ENCODE data around the gene SURF1. TPM values are rescaled to one million over a fixed set of nuclear protein-coding genes. Genes with fewer than 3 reads are reported as not detected.

SURF1 gene
- total and polyA plus RNA-seq, 9 of the 15 experiments (the other 6 are each of a cell fraction or from before 2014, with no cell fraction given) = 16.1 to 31.3 (median 20.9) TPM

DNA sequence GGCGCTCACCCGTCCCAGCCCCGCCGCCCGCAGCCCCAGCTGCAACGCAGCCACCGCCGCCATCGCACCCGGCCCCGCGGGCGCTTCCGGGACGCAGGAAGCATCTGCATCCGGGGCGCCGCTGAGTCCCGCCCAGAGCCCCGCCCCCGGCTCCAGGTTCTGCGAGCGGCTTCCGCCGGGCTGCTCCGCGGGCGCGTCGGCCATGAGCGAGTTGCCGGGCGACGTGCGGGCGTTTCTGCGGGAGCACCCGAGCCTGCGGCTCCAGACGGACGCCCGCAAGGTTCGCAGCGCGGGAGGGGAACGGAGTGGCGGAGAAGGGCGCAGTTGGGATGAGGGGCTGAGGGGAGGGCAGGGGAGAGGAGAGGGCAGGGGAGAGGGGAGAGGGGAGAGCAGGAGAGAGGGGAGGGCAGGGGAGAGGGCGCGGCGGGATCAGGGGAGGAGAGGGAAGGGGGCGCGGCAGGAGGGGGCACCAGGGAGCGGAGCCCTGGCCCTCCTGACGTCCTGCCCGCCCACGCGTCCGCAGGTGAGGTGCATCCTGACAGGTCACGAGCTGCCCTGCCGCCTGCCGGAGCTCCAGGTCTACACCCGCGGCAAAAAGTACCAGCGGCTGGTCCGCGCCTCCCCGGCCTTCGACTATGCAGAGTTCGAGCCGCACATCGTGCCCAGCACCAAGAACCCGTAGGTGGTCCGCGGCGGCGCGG, at the start of gene SURF1, which contains the start of gene SURF2 (continued):
- TF ChIP-seq, protein P1, sequence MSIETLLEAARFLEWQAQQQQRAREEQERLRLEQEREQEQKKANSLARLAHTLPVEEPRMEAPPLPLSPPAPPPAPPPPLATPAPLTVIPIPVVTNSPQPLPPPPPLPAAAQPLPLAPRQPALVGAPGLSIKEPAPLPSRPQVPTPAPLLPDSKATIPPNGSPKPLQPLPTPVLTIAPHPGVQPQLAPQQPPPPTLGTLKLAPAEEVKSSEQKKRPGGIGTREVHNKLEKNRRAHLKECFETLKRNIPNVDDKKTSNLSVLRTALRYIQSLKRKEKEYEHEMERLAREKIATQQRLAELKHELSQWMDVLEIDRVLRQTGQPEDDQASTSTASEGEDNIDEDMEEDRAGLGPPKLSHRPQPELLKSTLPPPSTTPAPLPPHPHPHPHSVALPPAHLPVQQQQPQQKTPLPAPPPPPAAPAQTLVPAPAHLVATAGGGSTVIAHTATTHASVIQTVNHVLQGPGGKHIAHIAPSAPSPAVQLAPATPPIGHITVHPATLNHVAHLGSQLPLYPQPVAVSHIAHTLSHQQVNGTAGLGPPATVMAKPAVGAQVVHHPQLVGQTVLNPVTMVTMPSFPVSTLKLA (conservative IDR thresholded peaks at IDR 0.05) = peak; percentile 70 to 84
- TF ChIP-seq JUND (IDR thresholded peaks at IDR 0.05; ENCODE audit: borderline replicate concordance, low read depth, low read length) = peak; percentile 33; the same call in 1 of the 2 replicates
- TF ChIP-seq JUND (tag; IDR thresholded peaks at IDR 0.05; ENCODE audit: borderline replicate concordance, low read depth, low read length) = no peak
- TF ChIP-seq, protein P2, sequence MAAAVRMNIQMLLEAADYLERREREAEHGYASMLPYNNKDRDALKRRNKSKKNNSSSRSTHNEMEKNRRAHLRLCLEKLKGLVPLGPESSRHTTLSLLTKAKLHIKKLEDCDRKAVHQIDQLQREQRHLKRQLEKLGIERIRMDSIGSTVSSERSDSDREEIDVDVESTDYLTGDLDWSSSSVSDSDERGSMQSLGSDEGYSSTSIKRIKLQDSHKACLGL (CRISPR knock-in tag; IDR thresholded peaks at IDR 0.05; ENCODE audit: borderline replicate concordance, poor library complexity, severe bottlenecking) = no peak
- no peak for TF ChIP-seq SAFB (IDR thresholded peaks at IDR 0.05; ENCODE audit: borderline replicate concordance, low read depth, low read length)
- TF ChIP-seq, protein P3, sequence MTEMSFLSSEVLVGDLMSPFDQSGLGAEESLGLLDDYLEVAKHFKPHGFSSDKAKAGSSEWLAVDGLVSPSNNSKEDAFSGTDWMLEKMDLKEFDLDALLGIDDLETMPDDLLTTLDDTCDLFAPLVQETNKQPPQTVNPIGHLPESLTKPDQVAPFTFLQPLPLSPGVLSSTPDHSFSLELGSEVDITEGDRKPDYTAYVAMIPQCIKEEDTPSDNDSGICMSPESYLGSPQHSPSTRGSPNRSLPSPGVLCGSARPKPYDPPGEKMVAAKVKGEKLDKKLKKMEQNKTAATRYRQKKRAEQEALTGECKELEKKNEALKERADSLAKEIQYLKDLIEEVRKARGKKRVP (CRISPR knock-in tag; IDR thresholded peaks at IDR 0.05) = no peak
- TF ChIP-seq ETV1 (tag; conservative IDR thresholded peaks at IDR 0.05; ENCODE audit: low read depth) = no peak
- no peak for TF ChIP-seq ZBED1 (IDR thresholded peaks at IDR 0.05)
- TF ChIP-seq MCM2 (IDR thresholded peaks at IDR 0.05; ENCODE audit: low read depth) = no peak
- no peak for TF ChIP-seq CBFB (CRISPR knock-in tag; IDR thresholded peaks at IDR 0.05)
- peak; percentile 75 for TF ChIP-seq CTBP1 (IDR thresholded peaks at IDR 0.05; ENCODE audit: borderline replicate concordance)
- no peak; a peak in 1 of 4 replicates for TF ChIP-seq MAZ (CRISPR knock-in tag; conservative IDR thresholded peaks at IDR 0.05 in 1 of 2, IDR thresholded peaks at IDR 0.05 in 1 of 2)
- TF ChIP-seq STAG1 (CRISPR knock-in tag; IDR thresholded peaks at IDR 0.05; ENCODE audit: borderline replicate concordance) = peak; percentile 31; the same call in 1 of the 2 replicates
- peak; percentile 86 for TF ChIP-seq ELF1 (tag; IDR thresholded peaks at IDR 0.05)
- no peak for TF ChIP-seq PTTG1 (tag; IDR thresholded peaks at IDR 0.05; ENCODE audit: low read depth)
- TF ChIP-seq ZNF175 (CRISPR knock-in tag; IDR thresholded peaks at IDR 0.05; ENCODE audit: low read depth) = no peak
- TF ChIP-seq ZZZ3 (IDR thresholded peaks at IDR 0.05) = no peak
- TF ChIP-seq, protein P4, sequence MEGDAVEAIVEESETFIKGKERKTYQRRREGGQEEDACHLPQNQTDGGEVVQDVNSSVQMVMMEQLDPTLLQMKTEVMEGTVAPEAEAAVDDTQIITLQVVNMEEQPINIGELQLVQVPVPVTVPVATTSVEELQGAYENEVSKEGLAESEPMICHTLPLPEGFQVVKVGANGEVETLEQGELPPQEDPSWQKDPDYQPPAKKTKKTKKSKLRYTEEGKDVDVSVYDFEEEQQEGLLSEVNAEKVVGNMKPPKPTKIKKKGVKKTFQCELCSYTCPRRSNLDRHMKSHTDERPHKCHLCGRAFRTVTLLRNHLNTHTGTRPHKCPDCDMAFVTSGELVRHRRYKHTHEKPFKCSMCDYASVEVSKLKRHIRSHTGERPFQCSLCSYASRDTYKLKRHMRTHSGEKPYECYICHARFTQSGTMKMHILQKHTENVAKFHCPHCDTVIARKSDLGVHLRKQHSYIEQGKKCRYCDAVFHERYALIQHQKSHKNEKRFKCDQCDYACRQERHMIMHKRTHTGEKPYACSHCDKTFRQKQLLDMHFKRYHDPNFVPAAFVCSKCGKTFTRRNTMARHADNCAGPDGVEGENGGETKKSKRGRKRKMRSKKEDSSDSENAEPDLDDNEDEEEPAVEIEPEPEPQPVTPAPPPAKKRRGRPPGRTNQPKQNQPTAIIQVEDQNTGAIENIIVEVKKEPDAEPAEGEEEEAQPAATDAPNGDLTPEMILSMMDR (IDR thresholded peaks at IDR 0.05 in 2 of 3, conservative IDR thresholded peaks at IDR 0.05 in 1 of 3; ENCODE audit: insufficient read depth in 2 of 3, low read depth in 1 of 3, low read length in 3 of 3) = peak in 2 of 3 experiments; percentile 21 to 43; a peak in 3 of 6 replicates
- TF ChIP-seq GABPB2 (CRISPR knock-in tag; conservative IDR thresholded peaks at IDR 0.05) = no peak
- TF ChIP-seq ZNF717 (CRISPR knock-in tag; IDR thresholded peaks at IDR 0.05) = no peak
- TF ChIP-seq PCBP2 (IDR thresholded peaks at IDR 0.05; ENCODE audit: low read depth, low read length, poor library complexity, severe bottlenecking) = peak; percentile 44
- TF ChIP-seq IFI16 (CRISPR knock-in tag; IDR thresholded peaks at IDR 0.05) = no peak
